ENCODE measurements around the gene HJV.
A peak's percentile ranks its signal among the peaks of the same experiment; 100 is the strongest.

Gene HJV

DNA sequence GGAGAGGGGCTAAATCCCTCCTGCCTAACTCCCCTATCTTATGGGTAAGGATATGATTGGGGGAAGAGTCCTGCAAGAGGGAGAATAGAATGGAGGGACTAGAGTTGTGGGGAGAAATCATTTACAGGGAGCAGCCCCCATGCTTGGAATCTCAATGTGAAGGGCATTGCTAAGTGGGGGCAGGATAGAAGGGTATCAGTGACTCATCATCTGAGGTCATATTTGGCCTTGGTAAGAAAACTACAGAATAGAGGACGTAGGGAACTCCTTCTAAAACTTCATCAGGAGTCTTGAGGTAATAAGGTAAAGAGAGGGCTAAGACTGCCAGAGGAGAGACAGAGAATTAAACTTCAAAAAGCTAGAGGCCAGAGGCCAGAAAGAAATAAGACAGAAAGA, 487 bp downstream of the HJV start:
- DNase-seq, result no peak

DNA sequence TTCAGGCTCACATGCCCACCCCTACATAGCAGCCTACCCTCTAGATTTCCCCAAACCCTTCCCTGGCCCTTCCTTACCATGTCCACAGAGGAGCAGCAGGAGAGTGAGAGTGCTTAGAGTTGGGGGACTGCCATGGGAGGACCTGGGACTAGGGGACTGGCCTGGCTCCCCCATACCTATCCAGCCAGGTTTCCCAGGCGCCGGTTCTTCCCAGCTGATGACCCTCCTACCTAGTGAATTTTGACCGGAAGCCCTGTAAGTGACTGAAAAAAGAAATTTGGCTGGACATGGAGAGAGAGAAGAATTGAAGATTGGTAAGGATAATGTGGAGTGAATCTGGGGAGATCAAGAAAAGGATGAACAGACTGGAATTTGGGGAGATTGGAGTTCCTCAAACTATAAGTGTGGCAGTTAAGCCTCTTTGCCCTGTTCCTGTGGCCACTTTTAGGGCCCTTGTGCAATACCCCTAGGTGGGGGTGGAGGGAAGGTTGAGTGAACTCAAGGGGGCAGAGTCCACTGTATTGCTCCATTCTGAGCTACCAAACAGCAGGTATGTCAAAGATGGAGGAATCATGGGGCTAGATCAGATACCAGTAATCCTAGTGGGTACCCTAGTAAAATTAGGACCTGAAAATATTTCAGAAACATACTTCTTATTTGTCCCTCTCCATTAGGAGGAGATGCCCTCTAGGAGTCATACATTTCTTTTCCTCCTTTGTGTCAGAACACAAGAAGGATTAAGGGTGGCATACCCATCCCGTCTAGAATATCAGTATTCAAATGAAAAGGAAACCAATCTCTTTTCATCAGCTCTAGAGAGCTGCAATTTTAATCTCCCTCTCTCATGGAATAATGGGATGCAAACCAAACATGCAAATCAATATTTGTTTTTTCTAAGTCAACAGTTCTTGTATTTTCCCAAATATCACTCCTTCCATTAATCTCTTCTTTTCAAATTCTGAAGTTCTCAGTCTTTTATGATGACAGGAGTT, 1.2 kb downstream of the HJV start:
- no peak for DNase-seq

DNA sequence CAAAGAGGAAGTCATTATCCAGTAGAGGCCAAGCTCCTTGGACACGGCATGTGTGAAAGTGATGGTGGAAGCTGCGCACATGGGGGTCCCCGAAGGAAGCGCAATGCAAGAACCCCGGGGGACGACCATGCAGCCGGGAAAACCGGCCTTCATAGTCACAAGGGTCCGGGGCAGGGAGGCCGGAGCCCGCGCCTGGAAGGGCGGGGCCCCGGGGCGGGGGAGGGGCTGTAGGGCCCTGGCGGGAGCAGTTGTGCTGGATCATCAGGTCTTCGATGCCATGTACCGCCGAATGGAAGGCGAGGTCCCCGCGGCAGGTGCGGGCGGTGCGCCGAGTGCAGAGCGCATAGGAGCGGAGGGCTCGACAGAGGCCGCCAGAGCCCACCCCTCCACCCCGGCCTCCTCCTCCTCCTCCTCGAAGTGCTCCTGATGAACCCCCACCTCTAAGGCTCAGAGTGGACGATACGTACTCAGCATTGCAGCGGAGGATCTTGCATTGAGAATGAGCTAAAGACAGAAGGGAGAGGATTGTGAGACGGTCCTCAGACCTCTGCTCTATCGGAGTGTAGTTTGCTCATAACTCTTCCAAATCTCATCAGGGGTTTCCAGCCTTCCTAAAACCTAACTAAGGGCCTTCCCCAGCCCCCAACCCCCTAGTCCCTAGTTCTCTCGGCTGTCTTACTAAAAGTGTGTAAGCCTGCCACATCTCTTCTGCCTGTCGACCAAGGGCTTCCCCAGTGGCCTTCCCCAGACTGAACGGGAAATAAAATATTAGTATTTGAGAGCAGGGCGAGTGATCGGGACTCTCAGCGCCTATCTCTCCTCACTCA, 2.1 kb downstream of the HJV start:
- no peak for DNase-seq

DNA sequence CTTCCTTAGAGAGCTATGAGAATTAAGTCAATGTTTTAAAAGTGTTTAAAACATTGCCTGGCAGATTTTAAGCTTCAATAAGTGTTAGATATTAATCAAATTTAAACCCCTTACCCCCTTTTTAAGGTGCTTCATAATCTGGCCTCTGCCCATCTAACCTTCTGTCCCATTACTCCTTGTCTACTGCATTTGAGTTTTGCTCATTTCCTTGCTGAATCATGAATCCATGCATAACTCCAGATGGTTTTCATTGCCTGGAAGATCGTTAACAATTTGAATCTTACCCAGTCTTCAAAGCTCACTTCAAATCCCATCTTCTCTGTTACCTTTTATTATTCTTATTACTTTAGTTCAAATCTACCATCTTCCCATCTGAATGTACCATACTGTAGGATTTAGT, 4.6 kb downstream of the HJV start:
- DNase-seq, result no peak

DNA sequence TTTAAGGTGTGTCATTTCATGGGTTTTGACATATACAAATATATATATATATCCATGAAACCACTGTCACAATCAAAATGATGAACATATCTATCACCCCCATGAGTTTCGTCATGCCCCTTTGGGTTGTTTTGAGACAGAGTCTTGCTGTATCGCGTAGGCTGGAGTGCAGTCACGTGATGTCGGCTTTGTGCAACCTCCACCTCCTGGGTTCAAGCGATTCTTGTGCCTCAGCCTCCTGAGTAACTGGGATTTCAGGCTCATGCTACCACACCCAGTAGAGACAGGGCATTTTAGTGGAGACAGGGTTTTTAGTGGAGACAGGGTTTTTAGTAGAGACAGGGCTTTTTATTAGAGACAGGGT, 8.0 kb downstream of the HJV start:
- DNase-seq, result no peak

- peak; percentile 84 for DNase-seq
Measured at GRCh38 chr1:146012703-146013558, 8.6 kb downstream of the HJV start.

- DNase-seq, result no peak
Measured at GRCh38 chr1:146010126-146010738, 11.3 kb downstream of the HJV start.

- no peak for DNase-seq
Measured at GRCh38 chr1:146007489-146008133, 13.9 kb downstream of the HJV start.

DNA sequence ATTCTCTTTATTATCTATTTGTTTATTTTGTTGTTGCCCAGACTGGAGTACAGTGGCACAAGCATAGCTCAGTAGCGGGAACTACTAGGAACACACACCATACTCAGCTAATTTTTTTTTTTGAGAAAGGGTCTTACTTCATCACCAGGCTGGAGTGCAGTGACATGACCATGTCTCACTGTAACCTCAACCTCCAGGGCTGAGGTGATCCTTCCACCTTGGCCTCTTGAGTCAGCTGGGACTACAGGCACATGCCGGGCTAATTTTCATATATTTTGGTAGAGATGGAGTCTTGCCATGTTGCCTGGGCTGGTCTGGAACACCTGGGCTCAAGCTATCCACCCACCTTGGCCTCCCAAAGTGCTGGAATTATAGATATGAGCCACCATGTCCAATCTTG, 19.8 kb downstream of the HJV start:
- no peak for DNase-seq

GRCh38 chr1:145999321-146000024, 22.1 kb downstream of the HJV start:
- DNase-seq, result peak; percentile 68

GRCh38 chr1:145997718-145998023, 23.9 kb downstream of the HJV start:
- DNase-seq, result peak; percentile 60

DNA sequence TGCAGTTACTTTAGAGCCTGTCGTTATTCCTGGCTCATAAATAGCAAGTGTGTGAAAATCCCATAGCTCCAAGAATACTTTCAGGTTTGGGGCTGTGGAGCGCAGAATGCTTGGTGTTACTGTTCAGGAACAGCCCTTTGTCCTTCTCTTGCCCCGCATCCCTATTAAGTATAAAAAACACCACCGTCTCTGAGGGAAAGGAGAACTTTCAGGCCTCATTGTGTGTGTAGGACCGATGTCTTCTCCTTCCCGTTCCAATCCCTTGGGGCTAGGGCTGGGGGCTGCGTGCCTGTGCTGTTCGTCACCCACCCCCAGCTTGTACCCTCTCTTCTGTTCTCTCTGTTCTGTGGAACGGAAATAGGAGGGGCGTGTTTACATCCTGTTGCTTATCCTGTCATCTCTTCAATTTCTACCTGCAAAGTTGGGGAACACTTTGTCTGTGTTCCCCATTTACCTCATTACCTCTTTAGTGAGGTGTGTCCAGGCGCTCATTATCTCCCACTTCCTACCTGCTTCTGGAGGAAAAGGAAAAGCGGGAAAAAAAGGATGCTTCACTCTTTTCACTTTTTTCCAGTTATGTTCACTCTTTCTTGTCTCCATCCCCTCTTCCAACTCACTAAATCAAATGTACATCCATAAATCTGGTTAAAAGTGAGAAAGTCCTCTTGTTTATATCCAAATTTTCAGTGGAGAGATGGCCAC, 24.4 kb downstream of the HJV start:
- DNase-seq, result peak; percentile 70

DNA sequence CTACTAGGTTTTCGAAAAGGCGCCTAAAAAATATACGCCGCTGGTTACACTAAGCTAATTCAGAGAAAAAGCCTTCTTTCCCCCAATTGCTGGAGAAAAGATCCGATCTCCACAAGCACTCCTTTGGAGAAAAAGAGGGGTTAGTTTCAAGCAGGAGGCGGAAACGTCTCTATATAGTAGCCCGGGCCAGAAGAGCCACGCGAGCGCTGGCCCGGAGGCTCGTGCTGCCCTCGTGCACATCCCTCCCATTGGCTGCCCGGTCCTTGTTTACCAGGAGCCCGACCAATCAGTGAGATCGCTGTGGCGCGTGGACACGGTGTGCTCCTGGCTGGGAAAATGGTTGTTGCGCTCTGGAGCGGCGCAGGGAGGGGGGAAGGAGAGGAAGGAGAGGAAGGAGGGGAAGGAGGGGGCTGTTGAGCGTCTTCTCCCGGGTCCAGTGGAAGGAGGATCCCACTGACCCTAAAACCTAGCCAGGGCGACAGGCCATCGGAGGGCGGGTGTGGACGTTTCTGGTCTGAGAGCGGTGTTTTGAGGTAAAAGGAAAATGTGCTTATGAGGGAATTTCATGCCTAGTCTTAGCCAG, 25.0 kb downstream of the HJV start, which contains the start of gene TXNIP:
Gene TXNIP (minus strand): TSS at position 147 of the 583 bp plus-strand sequence. CDS start 313 bp downstream, outside the sequence.
- peak; percentile 99 for DNase-seq

DNA sequence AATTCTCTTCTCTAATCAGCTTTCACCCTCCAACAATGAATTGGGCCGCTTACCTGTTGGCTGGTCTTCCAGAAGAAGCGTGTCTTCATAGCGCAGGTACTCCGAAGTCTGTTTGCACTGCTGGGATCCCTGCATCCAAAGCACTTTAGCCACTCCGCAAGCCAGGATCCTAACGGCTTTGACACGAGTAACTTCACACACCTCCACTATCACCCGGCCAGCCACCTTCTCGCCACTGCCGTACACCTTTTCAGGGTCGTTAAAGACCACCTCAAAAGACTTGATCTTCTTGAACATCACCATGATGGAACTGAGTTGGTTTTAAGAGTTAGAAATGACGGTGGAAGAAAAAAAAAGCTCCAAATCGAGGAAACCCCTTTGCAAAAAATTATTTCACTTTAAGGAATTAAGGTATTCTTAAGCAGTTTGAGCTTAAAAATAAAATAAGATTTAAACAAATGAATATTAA, 25.5 kb downstream of the HJV start:
- DNase-seq, result peak; percentile 71

DNA sequence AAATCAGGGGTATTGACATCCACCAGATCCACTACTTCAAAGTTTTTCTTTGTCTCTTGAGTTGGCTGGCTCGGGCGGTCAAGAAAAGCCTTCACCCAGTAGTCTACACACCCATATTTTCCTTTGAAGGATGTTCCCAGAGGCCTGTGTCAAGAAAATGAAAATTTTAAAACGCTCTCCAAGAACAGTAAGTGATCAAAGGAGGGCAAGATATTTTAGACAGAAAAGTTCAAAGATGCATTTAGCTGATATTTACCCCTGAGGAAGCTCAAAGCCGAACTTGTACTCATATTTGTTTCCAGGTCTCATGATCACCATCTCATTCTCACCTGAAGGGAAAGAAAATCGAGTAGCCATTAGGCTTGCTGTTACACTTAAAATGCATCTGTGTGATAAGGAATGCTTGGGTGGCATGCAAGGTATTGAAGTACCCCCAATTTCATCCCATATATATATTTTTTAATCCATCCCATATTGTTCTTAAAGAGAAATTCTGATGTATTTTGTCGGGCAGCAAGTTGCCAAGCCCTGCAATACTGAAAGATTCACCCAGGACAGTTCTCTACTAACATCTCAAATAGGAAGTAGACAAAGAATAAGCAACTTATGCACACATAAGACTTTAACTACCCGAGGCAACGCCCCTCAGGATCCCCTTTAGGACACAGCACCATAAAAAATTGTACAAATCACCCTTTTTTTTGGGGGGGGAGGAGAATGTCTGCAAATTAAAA, 26.2 kb downstream of the HJV start:
- peak; percentile 36 for DNase-seq

DNA sequence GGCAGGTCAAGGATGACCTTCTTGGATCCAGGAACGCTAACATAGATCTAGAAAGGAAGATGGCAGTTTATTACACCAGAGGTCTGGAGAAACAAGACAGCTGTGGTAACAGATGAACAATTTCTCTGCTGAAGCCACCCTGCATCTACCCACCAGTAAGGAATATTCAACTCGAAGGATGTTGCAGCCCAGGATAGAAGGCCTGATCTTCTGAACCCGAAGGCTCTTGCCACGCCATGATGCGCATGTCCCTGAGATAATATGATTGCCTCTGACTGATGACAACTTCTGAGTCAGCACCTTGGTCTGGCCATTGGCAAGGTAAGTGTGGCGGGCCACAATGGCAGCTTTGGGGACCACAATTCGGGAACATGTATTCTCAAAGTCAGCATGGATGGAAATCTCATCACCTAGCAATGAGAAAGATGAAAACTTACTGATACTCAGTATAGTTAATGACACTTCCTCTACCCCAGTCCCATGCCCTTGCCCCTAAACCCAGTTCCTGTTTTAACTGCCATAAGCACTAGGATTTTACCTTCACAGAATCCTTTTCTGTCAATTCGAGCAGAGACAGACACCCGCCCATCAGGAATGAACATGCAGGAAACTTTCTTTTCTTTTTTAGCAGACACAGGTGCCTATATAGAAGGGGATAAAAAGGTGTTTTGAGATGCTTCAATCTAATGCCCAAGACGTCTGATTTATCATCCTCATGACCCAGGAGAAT, 27.0 kb downstream of the HJV start:
- no peak for DNase-seq

DNA sequence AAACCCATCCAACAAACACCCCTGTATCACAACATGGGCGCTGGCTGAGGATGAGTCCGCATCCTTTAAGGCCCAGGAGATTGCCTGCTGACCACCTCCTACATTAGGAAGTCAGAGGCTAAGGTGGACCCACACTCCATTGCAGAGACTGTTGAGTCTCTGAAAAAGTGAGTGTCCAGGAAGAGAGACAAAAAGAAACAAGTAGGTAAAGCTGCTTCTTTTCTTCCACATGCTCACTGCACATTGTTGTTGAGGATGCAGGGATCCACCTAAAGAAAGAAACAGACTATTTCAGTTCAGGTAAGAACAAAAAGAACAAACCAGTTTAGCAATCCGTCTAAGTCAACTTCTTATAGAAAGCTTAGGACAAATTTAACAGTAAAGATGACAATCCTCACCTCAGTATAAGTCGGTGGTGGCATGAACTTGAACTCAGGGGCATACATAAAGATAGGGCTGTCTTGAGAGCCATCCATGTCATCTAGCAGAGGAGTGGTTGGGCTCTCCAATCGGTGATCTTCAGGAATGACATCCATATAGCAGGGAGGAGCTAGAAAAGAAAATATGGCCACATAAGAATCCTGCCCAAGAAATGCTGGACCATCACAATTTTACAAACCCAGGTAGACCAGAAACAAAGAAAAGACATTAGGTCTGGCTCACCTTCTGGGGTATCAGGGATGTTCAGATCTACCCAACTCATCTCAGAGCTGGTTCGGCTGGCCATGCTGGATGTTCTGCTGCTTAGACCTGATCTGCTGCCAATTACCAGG, 27.7 kb downstream of the HJV start:
- DNase-seq, result no peak

Measured in NCI-H69 (cell line).